Fibroblast of villous mesenchyme (primary cell): ENCODE data around the gene LIN9. TPM values are rescaled to one million over a fixed set of nuclear protein-coding genes. Genes with fewer than 3 reads are reported as not detected.
"Not testable (repeated sequence)": the region's sequence is repeated elsewhere in the genome, so short reads cannot be mapped to it uniquely, and the experiment has no call there.

Source experiments
- DNase-seq: peaks from one replicate; pipeline ENCODE4 v3.0.0-alpha.2; 2010; ENCODE audit warnings: low read depth
- H3K4me3 ChIP-seq: 2 replicates; pipeline ENCODE4 v1.5.1; 2011; ENCODE audit warnings: low read depth, mild to moderate bottlenecking, low read length
- CTCF ChIP-seq: IDR thresholded peaks from 2 replicates; pipeline ENCODE4 v1.5.1; 2012; ENCODE audit warnings: low read depth, mild to moderate bottlenecking, low read length; ENCODE audit not compliant: insufficient read depth
- total RNA-seq: library from RNA; depleted of rRNA; stranded (reverse); fragments of >200 nt; gene quantifications from 2 replicates; pipeline ENCODE4 v1.2.3, GENCODE V29; 2012

The LIN9 gene
- total RNA-seq, 1 donor = 5.6 TPM

GRCh38 chr1:226253933-226254332 lies 55.0 kb downstream of the LIN9 start:
- H3K4me3 ChIP-seq = no peak overlapping the region
- TF ChIP-seq CTCF = no peak
- no peak for DNase-seq

- not testable (repeated sequence) for DNase-seq
Observed at GRCh38 chr1:226252841-226253240, 56.1 kb downstream of the LIN9 start.

GRCh38 chr1:226250511-226250910 lies 58.5 kb downstream of the LIN9 start:
- no peak overlapping the region for H3K4me3 ChIP-seq
- no peak for TF ChIP-seq CTCF
- no peak for DNase-seq

More at GRCh38 chr1:226252841-226253240, 56.1 kb downstream of the LIN9 start:
- not testable (repeated sequence) for H3K4me3 ChIP-seq

GRCh38 chr1:226248796-226249195 lies 60.2 kb downstream of the LIN9 start:
- DNase-seq = no peak
- TF ChIP-seq CTCF = no peak
- no peak overlapping the region for H3K4me3 ChIP-seq

- TF ChIP-seq CTCF = no peak
- no peak overlapping the region for H3K4me3 ChIP-seq
- peak; percentile 69 for DNase-seq
Observed at GRCh38 chr1:226248091-226248490, 60.9 kb downstream of the LIN9 start.

GRCh38 chr1:226239421-226239820 lies 69.5 kb downstream of the LIN9 start:
- no peak for TF ChIP-seq CTCF
- DNase-seq = no peak
- H3K4me3 ChIP-seq = no peak overlapping the region

- no peak overlapping the region for H3K4me3 ChIP-seq
- no peak for TF ChIP-seq CTCF
- no peak for DNase-seq
Observed at GRCh38 chr1:226236826-226237225, 72.1 kb downstream of the LIN9 start.
